HG03520 (cell line): ENCODE data around the gene ADGRE3.
"Not testable (repeated sequence)": the region's sequence is repeated elsewhere in the genome, so short reads cannot be mapped to it uniquely, and the experiment has no call there.

ENCODE experiments used
- ATAC-seq: cut with Tn5 transposase; IDR thresholded peaks from one replicate; pipeline ENCODE4 v1.9.1; 2021; ENCODE audit warnings: mild to moderate bottlenecking, moderate library complexity; ENCODE audit not compliant: unreplicated experiment

Gene ADGRE3

GRCh38 chr19:14603990-14604387, 70.7 kb downstream of the ADGRE3 start:
- ATAC-seq = peak; percentile 64

- no peak for ATAC-seq
Measured at GRCh38 chr19:14599548-14600147, 75.0 kb downstream of the ADGRE3 start.

GRCh38 chr19:14595558-14595957, 79.1 kb downstream of the ADGRE3 start:
- no peak for ATAC-seq

GRCh38 chr19:14589433-14589832, 85.2 kb downstream of the ADGRE3 start:
- ATAC-seq = not testable (repeated sequence)

- ATAC-seq = peak; percentile 65
Measured at GRCh38 chr19:14585187-14585586, 89.5 kb downstream of the ADGRE3 start.

GRCh38 chr19:14584372-14584771, 90.3 kb downstream of the ADGRE3 start:
- ATAC-seq = not testable (repeated sequence)

- no peak for ATAC-seq
Measured at GRCh38 chr19:14582894-14583340, 91.7 kb downstream of the ADGRE3 start, which contains the start of gene CLEC17A. CLEC17A (plus strand) TSS chr19:14583084; CDS start chr19:14583161, 77 bp downstream.

GRCh38 chr19:14580623-14581237, 93.9 kb downstream of the ADGRE3 start:
- no peak for ATAC-seq

- ATAC-seq = no peak
Measured at GRCh38 chr19:14577885-14578427, 96.7 kb downstream of the ADGRE3 start.

- no peak for ATAC-seq
Measured at GRCh38 chr19:14577264-14577663, 97.4 kb downstream of the ADGRE3 start.

GRCh38 chr19:14576363-14576762, 98.3 kb downstream of the ADGRE3 start:
- no peak for ATAC-seq

GRCh38 chr19:14575428-14575980, 99.1 kb downstream of the ADGRE3 start:
- ATAC-seq = no peak

GRCh38 chr19:14571695-14572490, 102.8 kb downstream of the ADGRE3 start, which contains the start of gene NDUFB7:
NDUFB7 (minus strand) TSS chr19:14572066; CDS start chr19:14572000, 66 bp downstream.
- peak; percentile 65 for ATAC-seq

- no peak for ATAC-seq
Measured at GRCh38 chr19:14570864-14571527, 103.6 kb downstream of the ADGRE3 start.
